ENCODE measurements around the gene MAML2. TPM values are rescaled to one million over a fixed set of nuclear protein-coding genes. Genes with fewer than 3 reads are reported as not detected.
A peak's percentile ranks its signal among the peaks of the same experiment; 100 is the strongest.

MAML2 gene
- total and polyA plus RNA-seq, 10 donors, result 2.7 to 43.4 (median 27.2) TPM

DNA sequence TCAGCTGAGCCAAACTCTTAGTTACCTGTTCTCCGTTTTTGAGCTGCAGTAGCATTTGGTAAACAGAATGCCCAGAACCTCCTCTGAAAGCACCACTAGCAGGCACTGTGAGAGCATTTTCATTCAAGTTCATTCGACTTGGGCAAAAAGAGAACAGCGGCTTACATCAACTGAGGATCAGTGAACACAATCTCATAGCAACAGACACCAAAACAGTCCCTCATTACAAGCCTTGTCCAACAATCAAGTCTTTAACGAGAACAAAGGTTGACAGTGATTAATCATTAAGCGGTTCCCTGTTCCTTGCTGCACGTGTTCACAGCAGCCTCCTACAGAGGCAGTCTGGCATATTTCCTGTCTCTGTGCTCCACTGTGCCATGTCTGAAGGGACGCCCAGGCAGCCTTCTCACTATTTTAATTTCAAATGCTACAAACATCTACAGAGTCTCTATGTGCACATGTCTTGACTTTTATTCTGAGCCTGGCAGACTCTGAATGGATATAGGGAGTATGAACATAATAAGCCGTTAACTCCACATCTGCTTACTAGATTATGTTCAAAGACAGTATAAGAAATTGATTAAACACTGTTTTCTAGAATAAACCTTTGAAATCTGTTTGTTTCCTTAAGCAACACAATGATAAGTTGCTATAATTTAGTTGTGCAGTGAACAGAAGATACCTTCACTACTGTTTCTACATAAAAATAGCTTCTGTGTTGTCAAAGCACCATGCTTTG, 330.7 kb downstream of the MAML2 start:
- no peaks in the 10 kb centered on the region for H3K9me3 ChIP-seq
- WGBS, 5 donors, result 17 to 22% (median 19%) methylated on average over 8 of the region's 8 CpGs
- peaks cover 22 to 62% (median 38%) of the 10 kb centered on the region in 6 donors for H3K4me1 ChIP-seq
- TF ChIP-seq POLR2AphosphoS5 (IDR thresholded peaks at IDR 0.05) (peak in 1 of 3 donors; percentile 64), POLR2A (IDR thresholded peaks at IDR 0.05) (no peak)
- TF ChIP-seq, protein P1, sequence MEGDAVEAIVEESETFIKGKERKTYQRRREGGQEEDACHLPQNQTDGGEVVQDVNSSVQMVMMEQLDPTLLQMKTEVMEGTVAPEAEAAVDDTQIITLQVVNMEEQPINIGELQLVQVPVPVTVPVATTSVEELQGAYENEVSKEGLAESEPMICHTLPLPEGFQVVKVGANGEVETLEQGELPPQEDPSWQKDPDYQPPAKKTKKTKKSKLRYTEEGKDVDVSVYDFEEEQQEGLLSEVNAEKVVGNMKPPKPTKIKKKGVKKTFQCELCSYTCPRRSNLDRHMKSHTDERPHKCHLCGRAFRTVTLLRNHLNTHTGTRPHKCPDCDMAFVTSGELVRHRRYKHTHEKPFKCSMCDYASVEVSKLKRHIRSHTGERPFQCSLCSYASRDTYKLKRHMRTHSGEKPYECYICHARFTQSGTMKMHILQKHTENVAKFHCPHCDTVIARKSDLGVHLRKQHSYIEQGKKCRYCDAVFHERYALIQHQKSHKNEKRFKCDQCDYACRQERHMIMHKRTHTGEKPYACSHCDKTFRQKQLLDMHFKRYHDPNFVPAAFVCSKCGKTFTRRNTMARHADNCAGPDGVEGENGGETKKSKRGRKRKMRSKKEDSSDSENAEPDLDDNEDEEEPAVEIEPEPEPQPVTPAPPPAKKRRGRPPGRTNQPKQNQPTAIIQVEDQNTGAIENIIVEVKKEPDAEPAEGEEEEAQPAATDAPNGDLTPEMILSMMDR (IDR thresholded peaks at IDR 0.05 in 8 of 11, conservative IDR thresholded peaks at IDR 0.05 in 3 of 11), result peak in 7 of 11 experiments; percentile 34 to 46 (median 41)
- no peak overlapping the region for H3K4me3 ChIP-seq
- intact Hi-C loops (cut with DNase I; ENCODE audit: low total_unique reads), result no loop called here
- peak; percentile 75 for DNase-seq
- no peaks in the 10 kb centered on the region for H3K36me3 ChIP-seq
- peak overlapping the region in 5 of 8 donors; percentile 20 to 55 (median 48) for H3K27ac ChIP-seq
- no peaks in the 10 kb centered on the region for H3K27me3 ChIP-seq (replicated peaks in 1 of 7)

- TF ChIP-seq, protein P1 (IDR thresholded peaks at IDR 0.05 in 8 of 11, conservative IDR thresholded peaks at IDR 0.05 in 3 of 11), result no peak
- TF ChIP-seq POLR2A (IDR thresholded peaks at IDR 0.05) (no peak), POLR2AphosphoS5 (IDR thresholded peaks at IDR 0.05) (no peak)
- Histone ChIP-seq H3K36me3 (no peaks in the 10 kb centered on the region), H3K27me3 (replicated peaks in 1 of 7) (no peaks in the 10 kb centered on the region), H3K9me3 (no peaks in the 10 kb centered on the region), H3K4me1 (peaks cover 22 to 49% (median 37%) of the 10 kb centered on the region in 6 donors), H3K4me3 (no peak overlapping the region), H3K27ac (no peak overlapping the region)
- no peak for DNase-seq
- intact Hi-C loops (cut with DNase I; ENCODE audit: low total_unique reads), result no loop called here
Observed at GRCh38 chr11:96010683-96011082, 332.3 kb downstream of the MAML2 start.

DNA sequence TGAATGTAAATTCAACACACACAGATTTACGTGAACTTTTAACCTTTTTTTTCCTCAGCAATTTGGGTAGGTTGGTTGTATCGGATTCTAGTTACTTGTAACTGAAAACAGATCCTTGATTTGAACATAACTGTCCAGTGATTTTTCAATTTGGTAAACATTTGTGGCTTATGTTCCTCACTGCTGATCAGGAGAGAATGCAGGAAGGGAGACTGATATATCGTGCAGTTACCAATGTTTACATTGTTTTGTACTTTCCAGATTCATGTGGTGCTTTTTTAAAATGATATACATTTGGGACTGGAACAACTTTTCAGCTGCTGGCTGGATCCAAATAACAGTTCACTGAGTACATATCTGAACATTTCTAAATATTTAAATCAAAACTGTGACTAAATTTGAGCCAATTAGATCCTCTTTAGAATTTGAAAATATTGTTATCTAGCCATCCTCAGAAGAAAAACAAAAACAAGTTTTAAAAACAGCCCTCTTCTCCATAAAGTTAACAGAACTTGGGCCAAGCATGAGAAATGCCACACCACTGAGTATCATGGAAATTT, 334.8 kb downstream of the MAML2 start:
- intact Hi-C loops (cut with DNase I; ENCODE audit: low total_unique reads), result no loop called here
- Histone ChIP-seq H3K36me3 (no peaks in the 10 kb centered on the region), H3K4me1 (peaks cover 6 to 24% (median 19%) of the 10 kb centered on the region in 6 donors), H3K27ac (no peak overlapping the region), H3K27me3 (replicated peaks in 1 of 7) (no peaks in the 10 kb centered on the region), H3K4me3 (no peak overlapping the region), H3K9me3 (no peaks in the 10 kb centered on the region)
- no peak for DNase-seq
- TF ChIP-seq, protein P1 (IDR thresholded peaks at IDR 0.05 in 8 of 11, conservative IDR thresholded peaks at IDR 0.05 in 3 of 11), result no peak
- no peak for TF ChIP-seq POLR2A (IDR thresholded peaks at IDR 0.05)
- no peak for TF ChIP-seq POLR2AphosphoS5 (IDR thresholded peaks at IDR 0.05)
- WGBS, 5 donors, result 66 to 94% (median 79%) methylated on average over 3 of the region's 3 CpGs

DNA sequence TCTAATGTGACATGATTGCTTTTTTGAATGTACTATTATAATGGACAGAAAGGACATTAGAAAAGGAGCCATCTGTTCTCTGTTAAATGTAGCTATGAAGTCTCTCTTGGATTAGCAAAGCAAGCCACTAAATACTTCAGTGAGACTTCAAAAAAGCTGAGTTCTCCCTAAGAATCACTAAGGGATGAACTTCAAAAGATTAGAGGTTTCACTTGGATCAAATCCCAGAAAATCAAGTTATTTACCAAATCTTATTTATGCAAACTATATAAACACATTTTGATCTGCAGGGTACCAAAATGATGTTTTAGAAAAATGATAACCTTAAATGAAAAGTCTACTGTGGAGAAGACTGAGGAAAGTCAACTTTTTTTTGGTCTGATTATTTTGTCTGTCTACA, 337.0 kb downstream of the MAML2 start:
- Histone ChIP-seq H3K27me3 (replicated peaks in 1 of 7) (no peaks in the 10 kb centered on the region), H3K9me3 (no peaks in the 10 kb centered on the region), H3K4me3 (no peak overlapping the region), H3K4me1 (peaks cover 0 to 4% (median 0%) of the 10 kb centered on the region in 6 donors), H3K36me3 (no peaks in the 10 kb centered on the region), H3K27ac (no peak overlapping the region)
- TF ChIP-seq POLR2A (IDR thresholded peaks at IDR 0.05) (no peak), POLR2AphosphoS5 (IDR thresholded peaks at IDR 0.05) (no peak)
- TF ChIP-seq, protein P1 (IDR thresholded peaks at IDR 0.05 in 8 of 11, conservative IDR thresholded peaks at IDR 0.05 in 3 of 11), result no peak
- intact Hi-C loops (cut with DNase I; ENCODE audit: low total_unique reads), result no loop called here
- no peak for DNase-seq

All from spleen (tissue), 11 donors.